ENCODE results near the gene PKNOX2.
A peak's percentile ranks its signal among the peaks of the same experiment; 100 is the strongest.

Gene PKNOX2, protein sequence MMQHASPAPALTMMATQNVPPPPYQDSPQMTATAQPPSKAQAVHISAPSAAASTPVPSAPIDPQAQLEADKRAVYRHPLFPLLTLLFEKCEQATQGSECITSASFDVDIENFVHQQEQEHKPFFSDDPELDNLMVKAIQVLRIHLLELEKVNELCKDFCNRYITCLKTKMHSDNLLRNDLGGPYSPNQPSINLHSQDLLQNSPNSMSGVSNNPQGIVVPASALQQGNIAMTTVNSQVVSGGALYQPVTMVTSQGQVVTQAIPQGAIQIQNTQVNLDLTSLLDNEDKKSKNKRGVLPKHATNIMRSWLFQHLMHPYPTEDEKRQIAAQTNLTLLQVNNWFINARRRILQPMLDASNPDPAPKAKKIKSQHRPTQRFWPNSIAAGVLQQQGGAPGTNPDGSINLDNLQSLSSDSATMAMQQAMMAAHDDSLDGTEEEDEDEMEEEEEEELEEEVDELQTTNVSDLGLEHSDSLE

DNA sequence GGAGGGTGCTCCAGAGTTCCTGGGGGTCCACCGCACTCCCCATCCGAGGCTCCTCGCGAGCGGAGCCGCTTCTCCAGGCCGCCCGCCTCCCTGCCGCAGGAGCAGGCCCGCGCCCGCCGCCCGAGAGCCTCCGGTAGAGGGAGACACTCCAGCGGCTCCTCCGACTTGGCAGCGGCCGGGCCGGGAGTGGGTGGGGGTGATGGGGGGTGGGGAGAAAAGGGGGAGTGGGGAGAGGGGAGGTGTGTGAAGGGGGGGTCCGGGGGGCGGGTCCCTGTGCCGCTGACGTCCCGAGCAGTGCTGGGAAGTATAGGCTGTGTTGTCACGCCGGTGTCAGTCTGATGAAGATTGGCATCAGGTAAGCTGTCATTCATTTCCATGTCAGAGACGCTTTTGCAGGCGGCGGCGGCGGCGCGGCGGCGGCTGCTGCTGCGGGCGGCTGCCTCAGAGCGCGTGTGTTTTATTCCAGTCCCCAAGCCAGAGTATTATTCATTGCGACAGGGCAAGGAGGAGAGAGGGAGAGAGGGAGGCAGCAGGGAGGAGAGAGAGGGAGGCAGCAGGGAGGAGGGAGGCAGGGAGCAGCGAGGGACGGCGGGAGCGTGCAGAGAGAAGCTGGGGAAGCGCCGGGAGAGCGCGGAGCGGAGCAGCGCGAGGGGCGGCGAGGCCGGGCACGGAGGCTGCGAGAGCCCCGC, at the start of gene PKNOX2:
PKNOX2 (plus strand) TSS at position 330 of the 689 bp plus-strand sequence. CDS start 186,555 bp downstream, outside the sequence.
- peak; percentile 66 for DNase-seq

DNA sequence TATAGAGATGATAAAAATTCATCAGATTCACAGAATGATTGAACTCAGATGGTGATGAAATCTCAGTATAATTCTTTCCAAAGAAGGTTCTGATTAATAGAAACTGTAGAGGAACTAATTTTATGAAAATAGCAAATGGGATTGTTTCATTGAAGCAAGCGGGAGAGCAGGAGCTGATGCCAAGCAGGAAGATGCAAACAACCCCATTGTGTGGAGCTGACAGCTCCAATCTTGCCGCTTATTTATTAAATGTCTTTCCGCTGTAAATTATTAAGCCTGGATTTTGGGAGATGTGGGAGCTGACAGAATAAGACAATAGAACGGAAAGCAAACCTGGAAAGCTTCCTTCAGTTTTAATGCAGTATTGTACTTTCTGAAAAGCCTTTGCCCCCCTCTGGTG, 47.1 kb upstream of the PKNOX2 start:
- no peak for DNase-seq

DNA sequence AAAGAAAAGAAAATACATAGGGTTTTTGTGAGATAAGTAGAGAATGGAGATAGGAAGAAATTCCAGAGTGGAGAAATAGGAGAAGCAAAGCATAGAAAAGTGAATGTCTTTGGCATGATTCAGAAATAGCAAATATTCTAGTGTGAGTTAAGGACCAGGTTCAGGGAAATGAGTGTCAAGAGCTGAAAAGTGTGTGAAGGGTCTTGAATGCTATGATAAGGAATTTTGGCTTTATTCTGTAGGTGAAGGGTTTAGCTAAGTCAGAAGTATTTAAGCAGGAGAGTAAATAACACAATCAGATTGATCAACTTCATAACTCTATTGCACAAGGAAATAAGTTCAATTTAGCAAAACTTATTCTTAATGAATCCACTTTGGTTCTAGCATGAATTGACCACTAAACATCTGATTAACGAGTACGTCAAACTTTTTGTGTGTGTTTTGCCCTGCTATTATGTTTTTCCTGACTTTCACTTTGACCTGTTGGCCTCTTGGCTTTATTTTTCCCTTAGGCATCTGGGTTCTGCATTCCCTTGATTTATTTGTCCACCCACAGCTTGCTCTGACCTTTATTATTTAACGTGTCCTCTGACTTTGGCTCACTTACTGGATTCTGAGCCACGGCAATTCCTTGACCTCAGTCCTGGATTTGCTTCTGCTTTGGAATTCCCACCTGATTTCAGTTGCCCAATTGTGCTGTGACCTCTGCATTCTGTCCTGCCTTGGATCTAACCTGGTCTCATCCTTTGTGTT, 41.2 kb upstream of the PKNOX2 start:
- no peak for DNase-seq

DNA sequence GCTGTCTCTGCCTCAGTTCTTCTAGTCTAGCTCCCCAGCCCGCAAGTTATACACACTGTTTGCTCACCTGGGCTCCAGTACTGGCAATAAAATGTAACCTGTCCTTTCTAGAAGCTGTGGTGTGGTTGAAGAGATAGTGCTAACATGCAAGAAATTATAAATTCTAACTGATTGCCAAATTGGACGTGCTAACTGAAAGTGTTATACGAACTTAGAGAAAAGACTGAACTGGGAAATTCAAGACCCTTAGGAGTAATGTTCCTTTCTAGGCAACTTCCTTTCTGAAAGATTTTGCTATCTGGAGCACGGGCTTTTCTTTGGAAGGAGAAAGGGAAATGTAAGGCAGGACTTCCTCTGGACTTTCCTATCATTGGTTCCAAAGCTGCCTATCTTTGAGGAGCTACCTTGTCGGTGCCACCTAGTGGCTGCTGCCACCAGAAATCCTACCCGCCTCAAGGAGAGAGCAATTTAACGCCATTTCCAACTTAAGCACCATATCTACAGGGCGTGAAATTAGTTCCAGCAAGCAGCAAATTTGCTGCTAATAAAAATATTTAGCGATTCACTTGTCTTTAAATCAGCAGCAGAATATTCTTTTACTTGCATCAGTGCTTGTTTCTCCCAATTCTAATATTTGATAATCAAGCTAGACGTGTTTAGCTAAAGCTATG, 40.5 kb upstream of the PKNOX2 start:
- DNase-seq, result peak; percentile 86

DNA sequence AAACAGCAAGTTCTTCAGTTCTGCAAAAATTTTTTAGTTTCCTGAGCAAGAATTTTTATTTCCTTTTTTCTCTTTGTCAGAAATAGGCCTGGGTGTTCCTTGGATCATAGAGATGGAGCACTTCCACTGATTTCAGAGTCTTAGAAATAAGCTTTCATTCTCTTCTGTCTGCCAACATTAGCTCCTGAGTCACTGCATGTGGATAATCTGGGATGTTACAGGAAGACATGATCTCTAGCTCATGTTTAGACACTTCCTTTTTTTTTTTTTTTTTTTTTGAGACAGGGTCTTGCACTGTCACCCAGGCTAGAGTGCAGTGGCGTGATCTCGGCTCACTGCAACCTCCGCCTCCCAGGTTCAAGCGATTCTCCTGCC, 39.9 kb upstream of the PKNOX2 start:
- no peak for DNase-seq

DNA sequence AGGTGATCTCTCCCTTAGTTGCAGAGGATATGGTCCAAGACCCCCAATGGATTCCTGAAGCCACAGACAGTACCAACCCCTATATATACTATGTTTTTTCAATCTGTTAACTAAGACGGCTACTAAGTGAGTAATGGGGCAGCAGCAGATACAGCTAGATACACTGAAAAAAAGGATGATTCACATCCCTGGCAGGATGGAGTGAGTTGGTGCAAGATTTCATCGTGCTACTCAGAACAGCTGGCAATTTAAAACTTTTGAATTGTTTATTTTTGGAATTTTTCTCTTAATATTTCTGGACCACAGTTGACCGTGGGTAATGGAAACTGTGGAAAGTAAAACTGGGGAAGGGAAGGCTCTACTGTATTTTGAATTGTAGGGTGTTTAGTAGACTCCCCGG, 36.1 kb upstream of the PKNOX2 start:
- no peak for DNase-seq

DNA sequence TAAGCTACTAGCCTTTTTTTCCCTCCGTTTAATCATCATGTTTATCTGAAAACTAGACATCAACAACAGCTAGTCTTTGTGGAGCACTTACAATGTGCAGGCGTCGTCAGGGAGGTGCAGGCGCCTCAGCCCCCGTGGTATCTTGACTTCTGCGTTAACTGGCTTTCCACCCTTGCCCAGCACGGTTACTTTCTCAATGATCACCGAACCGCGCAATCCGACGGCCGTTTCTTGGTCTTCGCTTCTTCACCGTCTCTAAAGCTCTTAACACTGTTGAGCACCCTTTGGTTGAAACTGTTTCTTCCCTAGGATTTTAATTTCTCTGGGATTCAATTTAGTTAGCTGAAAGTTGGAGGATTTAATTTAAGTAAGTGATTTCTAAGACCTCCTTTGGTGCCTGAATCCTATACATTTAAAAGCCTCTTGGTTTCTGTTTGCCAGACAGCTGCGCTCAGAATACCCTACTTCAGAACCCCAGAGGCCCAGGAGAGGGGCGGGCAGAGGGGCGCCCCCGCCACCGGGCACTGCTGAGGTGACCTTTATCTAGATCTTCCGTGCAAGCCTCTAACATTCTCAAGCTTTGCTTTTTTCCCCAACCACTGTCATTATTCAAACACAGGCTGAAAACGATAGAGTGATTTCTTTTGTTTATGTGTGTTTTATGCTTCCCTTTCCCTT, 35.1 kb upstream of the PKNOX2 start:
- DNase-seq, result no peak

DNA sequence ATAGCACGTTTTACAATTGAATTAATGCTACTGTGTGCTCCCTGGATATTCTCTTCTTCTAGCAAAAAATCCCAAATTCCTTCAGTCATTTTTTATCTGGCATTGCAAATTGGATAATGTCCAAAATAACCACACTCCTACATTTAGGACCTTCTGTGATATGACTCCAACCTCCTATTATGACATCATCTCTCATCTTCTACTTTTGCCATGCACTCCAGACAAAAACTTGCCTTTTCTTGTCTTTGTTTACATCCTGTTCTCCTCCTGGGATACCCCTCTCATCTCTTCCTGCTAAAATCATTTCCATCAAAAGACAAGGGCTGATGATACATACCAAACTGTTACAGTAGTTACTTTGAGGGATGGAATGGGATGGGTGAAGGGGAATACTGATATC, 32.5 kb upstream of the PKNOX2 start:
- DNase-seq, result no peak

DNA sequence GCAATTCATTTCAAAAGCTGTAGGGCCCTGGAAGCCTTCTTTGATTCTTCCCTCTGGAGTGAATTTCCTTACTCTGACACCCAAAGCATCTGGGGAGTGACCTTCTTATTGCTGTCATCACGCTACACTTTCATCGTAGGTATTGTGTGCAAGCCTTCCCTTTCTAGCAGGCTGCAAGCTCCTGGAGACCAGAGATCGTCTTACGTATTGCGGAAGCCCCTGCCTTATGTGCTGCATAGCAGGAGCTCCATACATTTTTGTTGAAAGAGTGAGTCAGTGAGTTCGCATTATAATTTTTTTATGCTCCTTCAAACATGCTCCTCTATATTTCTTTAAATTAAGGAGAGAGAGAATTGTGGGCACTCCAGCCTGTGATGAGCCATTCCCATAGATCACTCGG, 32.0 kb upstream of the PKNOX2 start:
- no peak for DNase-seq

DNA sequence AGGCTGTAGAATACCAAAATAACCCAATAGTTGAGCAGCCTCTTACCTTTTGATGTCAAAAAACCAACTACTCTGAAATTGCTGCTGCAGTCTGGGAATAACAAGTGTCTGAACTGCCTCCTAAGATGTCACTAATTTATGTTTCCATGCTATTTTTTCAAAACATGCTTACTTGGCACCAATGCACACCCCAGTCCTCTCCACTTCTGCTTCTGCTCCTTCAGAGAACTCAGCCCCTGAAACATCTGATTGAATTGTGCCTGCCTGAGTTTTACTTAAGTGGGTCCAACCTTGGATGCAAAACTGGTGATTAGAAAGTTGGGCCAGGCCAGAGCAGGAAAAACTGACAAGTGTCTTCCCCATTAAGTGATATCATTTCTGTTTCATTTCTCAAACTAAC, 28.6 kb upstream of the PKNOX2 start:
- DNase-seq, result no peak

DNA sequence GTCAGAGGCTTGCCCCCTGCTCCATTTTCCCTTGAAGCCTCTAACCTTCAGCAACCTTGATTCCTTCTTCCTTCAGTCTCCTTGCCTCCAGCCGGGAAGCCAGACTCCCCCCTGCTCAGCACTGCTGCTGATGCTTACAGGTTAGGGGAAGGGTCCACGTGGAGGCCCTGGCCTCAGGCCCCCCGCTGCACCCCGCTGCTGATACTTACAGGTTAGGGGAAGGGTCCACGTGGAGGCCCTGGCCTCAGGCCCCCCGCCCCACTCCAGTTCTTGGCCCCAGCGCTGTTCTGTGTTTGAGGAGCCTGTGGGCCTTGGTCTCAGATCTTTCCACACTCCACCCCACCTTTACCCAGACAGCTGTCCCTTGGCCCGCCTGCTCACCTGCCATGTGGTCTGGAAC, 25.6 kb upstream of the PKNOX2 start:
- DNase-seq, result no peak

DNA sequence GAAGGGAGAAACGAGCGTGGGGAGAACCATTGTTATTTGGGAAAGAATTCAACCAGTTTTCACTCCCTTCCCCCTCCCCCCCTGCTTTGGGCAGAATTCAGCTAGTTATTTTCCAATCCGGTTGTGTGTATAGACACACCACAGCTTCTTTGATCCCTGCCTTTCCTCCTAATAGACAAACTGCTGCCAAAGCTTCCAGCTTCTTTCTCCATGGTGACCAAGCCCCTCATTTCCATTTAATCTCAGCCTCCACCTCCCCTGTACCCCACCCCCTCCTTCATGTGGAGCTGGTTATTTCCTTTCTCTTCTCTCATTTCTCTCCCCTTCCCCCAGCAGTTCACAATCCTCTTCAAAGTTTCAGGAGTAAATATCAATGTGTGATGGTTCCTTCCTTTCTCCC, 24.8 kb upstream of the PKNOX2 start:
- no peak for DNase-seq

DNA sequence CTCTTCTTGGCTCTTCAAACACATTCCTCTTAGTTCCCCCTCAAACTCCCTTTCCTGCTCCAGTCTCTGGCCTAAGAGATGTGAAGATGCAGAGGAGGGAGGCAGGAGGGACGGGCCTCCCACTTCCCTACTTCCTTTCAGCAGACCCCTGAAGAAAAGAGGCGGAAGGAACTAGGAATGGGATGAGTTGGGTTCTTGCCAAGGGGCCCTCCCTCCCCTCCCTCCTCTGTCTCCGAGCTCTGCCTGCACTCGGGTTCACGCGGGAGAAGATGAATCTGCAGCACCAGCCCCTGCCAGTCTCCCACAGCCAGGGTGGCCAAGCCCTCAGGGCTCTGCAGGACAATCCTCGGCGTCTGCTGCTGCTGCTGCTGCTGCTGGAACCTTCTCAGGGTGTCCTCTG, 24.3 kb upstream of the PKNOX2 start:
- DNase-seq, result no peak

DNA sequence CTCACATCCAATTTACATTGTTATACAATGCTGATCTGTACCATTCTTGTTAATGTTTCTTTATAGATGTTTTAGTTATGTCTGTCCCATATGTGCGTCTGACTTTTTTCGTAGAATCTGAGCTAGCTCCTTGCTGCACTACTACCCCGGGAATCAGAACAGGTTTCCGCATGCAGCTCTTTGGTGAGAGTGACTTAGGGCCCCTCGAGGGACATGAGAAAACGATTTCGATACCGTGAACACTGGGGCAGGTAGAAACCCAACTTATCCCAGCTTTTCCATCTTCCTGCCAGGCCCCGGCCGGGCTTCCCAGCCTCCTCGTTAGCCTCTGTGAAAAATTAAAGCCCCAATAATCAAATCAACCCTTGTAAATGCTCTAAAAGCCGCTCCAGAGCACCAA, 23.4 kb upstream of the PKNOX2 start:
- DNase-seq, result no peak

DNA sequence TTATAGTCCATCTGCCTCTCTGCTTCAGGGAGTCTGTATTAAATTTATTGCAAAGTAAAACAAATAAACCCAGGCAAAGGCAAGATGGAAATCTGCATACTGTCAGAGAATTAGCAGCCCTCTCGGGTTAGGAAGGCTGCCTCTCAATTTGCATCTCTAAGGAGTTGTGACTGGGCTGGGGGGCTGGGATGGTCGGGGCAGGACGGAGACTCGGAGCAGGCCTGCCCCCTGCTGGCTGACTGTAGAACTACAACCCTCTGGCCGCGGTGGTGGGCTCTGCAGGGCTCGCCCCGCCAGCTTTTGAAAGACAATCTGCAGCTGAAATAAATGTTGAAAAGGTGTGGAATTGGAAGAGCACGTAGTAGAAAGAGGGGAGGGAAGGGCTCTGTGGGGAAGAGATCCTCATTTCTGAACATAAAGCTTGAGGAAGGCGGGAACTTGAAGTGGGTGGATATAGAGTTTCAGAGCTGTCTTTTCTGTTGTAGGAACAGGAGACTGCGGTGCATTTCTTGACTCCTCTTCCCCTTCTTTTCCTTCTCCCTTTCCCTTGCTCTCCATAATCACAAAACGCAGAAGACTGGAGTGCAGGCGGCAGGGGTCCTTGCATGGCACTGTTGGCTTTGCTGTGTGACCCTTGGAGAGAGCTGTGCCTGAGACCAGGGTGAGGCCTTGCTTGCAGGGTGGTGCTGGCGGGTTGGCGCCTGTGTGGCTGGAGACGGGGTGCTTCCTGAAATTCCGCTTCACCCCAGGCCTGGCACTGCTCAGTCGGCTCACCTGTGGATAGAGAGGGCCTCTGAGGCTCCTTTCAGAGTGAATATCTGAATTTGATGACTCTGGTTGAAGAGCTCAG, 22.6 kb upstream of the PKNOX2 start:
- DNase-seq, result peak; percentile 68

DNA sequence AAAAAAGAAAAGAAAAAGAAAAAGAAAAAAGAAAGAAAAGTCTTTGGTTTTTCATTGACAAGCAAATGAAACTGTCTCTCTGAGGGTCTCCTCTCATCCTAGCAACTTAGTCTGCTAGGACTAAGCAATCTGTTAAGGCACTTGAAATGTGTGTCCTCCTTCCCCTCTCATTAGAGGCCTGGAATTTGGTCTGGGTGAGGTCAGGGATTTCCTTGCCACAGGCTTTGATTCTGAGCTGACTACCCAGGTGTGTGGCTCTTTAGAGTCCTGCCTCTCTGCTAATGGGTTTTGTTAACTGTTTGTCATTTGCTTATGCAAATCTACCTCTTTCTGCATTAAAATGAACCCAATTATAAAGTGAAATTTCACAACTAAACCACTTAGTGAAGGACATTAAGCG, 18.3 kb upstream of the PKNOX2 start:
- no peak for DNase-seq

DNA sequence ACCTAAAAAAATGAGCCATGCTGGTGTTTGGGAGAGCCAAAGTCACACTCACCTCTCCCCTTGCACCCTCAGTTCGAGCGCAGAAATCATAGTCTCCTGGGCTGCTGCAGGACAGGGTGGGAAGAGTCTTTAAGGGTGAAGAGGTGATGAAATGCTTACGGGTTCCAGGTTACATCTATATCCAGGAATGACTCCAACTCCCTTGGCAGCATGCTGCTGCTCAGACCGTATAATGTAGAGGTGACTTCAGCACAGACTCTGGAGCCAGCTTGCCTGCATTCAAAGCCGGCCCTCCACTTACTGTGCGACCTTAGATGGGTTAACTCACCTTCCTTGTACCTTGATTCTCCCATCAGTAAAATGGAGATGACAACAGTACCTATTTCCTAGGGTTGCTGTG, 17.3 kb upstream of the PKNOX2 start:
- no peak for DNase-seq

DNA sequence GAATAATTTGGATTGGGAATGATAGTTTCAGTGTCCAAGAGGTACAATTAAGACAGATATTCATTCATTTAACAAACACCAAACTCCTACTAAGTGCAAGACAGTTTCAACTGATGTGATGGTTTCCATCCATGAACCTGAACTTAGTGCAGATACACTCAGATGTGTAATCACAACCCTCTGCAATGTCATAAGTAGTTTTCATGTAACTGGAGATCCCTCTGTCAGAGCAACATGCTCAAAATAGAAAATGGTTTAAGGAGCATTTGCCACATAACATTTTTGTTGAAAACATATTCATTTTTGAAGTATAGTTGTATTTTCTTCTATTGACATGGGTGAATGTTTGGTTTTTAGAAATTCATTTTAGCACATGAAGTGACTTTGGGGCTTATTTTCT, 16.5 kb upstream of the PKNOX2 start:
- DNase-seq, result no peak

DNA sequence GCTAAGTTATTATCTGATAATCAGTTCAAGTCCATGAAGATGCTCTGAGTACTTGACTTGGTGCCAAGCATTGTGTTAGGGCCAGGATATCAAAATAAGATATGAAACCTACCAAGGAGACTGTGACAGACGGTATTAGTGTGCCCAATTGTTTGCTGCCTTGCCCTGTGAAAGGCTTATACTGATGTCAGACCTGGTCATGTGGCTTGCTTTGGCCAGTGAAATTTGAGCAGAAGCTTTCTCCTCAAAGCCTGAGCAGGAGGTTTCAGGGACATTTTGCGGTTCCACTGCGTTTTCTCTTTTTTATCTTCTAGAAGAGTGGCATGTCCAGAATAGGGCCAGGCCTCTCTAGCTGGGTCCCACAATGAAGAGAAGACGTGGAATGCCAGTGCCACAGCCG, 15.8 kb upstream of the PKNOX2 start:
- DNase-seq, result no peak

DNA sequence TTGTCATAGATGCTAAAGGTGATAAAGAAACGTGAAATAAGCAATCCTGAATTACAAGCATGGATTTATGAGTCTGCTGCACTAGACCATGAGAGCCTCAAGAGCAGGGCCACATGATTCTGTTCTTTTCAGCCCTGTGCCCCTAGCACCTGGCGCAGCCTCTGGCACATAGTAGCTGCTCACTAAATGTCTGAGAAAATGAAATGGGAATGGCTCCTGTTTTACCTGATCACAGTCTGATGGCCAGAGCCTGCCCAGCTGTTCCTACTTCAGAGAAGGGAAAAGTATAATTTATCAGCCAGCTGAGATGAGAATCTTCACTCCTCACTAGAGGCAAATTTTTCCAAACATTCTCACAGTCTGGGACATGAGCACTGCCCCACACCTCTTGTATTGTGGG, 10.7 kb upstream of the PKNOX2 start:
- DNase-seq, result no peak

DNA sequence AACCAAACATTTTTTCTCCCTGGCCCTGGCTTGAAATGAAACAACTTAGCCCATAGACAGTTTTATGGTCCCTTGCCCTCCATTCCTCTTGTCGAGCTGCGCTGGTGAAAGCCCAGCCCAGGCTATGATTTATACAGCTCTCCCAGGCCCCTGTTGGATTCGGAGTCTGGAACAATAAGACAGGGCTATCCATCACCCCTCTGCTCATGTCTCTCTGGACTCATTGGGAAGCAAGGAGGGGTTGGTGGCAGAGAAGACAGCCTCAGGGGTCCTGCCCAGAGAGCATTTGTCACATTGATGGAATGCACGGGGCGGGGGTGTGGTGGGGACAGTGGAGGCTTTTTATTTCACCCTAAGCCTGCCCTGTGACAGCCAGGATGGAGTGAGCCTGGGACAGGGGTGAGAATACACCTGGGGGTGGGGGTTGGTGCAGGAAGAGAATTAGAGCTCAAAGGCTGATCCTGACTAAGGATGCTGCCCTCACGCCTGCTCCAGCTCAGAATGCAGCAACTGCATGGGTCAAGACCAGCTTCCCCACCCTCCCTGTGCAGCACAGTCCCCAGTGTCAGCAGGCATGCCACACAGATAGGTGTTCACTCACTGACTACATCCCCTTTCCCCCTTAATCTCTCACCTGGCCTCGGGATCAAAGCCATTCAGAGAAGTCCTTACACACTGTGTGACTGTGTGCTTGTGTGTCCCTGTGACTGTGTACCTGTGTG, 10.0 kb upstream of the PKNOX2 start:
- DNase-seq, result no peak
